Adipose tissue (tissue), 3 donors: ENCODE measurements around the gene GPX7. TPM values are rescaled to one million over a fixed set of nuclear protein-coding genes. Genes with fewer than 3 reads are reported as not detected.

ENCODE experiments used
- H3K27ac ChIP-seq: one replicate; pipeline ENCODE4 v1.5.1; 2013; ENCODE audit warnings: low read depth, low read length
- WGBS, 3 donors: extraction: QIAGEN DNeasy Blood & Tissue Kit; methylation state at CpG; one replicate each; pipeline ENCODE4 v1.1.7; 2013; 5-methylcytosine and 5-hydroxymethylcytosine counted together
- polyA plus RNA-seq, 3 donors: library from polyadenylated mRNA; stranded (reverse); fragments of 200-250 nt; gene quantifications; one replicate each; pipeline ENCODE4 v1.2.3, GENCODE V29; 2013
- donor health status: healthy with polysubstance abuse.
- donor health status: Bipolar disorder and iron deficiency.
- donor health status: healthy.

The GPX7 gene
- polyA plus RNA-seq, 3 donors, result 8.2 to 10.6 (median 8.7) TPM

GRCh38 chr1:52580283-52580682 lies 21.9 kb upstream of the GPX7 start:
- no peak overlapping the region for H3K27ac ChIP-seq
- 94 to 95% (median 94%) methylated on average over 3 of the region's 3 CpGs for WGBS, 3 donors

- 84 to 94% (median 89%) methylated on average over 10 of the region's 10 CpGs for WGBS, 3 donors
These were observed 20.0 kb upstream of the GPX7 start for GRCh38 chr1:52582116-52582696.

GRCh38 chr1:52585474-52585873 lies 16.7 kb upstream of the GPX7 start:
- no peak overlapping the region for H3K27ac ChIP-seq
- 29 to 83% (median 77%) methylated on average over 1 of the region's 1 CpG for WGBS, 3 donors

More at GRCh38 chr1:52582116-52582696, 20.0 kb upstream of the GPX7 start:
- H3K27ac ChIP-seq, result no peak overlapping the region

GRCh38 chr1:52588027-52588426 lies 14.1 kb upstream of the GPX7 start:
- no peak overlapping the region for H3K27ac ChIP-seq

GRCh38 chr1:52588535-52588934 lies 13.6 kb upstream of the GPX7 start:
- WGBS, 3 donors, result 44 to 65% (median 52%) methylated on average over 1 of the region's 1 CpG
- H3K27ac ChIP-seq, result no peak overlapping the region

- WGBS, 3 donors, result 45 to 61% (median 48%) methylated on average over 6 of the region's 6 CpGs
- H3K27ac ChIP-seq, result no peak overlapping the region
These were observed 11.9 kb upstream of the GPX7 start for GRCh38 chr1:52590266-52590665.

- 81 to 86% (median 84%) methylated on average over 5 of the region's 5 CpGs for WGBS, 3 donors
- no peak overlapping the region for H3K27ac ChIP-seq
These were observed 9.4 kb upstream of the GPX7 start for GRCh38 chr1:52592637-52593323.

GRCh38 chr1:52593495-52593894 lies 8.7 kb upstream of the GPX7 start:
- 83 to 88% (median 83%) methylated on average over 1 of the region's 1 CpG for WGBS, 3 donors
- H3K27ac ChIP-seq, result no peak overlapping the region

- H3K27ac ChIP-seq, result no peak overlapping the region
- 34 to 64% (median 45%) methylated on average over 3 of the region's 3 CpGs for WGBS, 3 donors
These were observed 7.1 kb upstream of the GPX7 start for GRCh38 chr1:52595061-52595460.

- no peak overlapping the region for H3K27ac ChIP-seq
- 58 to 70% (median 63%) methylated on average over 2 of the region's 2 CpGs for WGBS, 3 donors
These were observed 4.3 kb upstream of the GPX7 start for GRCh38 chr1:52597912-52598311.

- WGBS, 3 donors, result 94 to 98% (median 98%) methylated on average over 7 of the region's 7 CpGs
- no peak overlapping the region for H3K27ac ChIP-seq
These were observed 3.4 kb upstream of the GPX7 start for GRCh38 chr1:52598729-52599128.

- H3K27ac ChIP-seq, result no peak overlapping the region
- 84 to 97% (median 85%) methylated on average over 7 of the region's 7 CpGs for WGBS, 3 donors
These were observed 2.9 kb upstream of the GPX7 start for GRCh38 chr1:52599236-52599635.

- WGBS, 3 donors, result 97 to 99% (median 99%) methylated on average over 8 of the region's 8 CpGs
- no peak overlapping the region for H3K27ac ChIP-seq
These were observed 1.5 kb upstream of the GPX7 start for GRCh38 chr1:52600533-52601179.

GRCh38 chr1:52601519-52601918 lies 652 bp upstream of the GPX7 start:
- no peak overlapping the region for H3K27ac ChIP-seq
- 59 to 87% (median 77%) methylated on average over 3 of the region's 3 CpGs for WGBS, 3 donors

GRCh38 chr1:52602856-52603600 lies 857 bp downstream of the GPX7 start:
- 33 to 44% (median 41%) methylated on average over 21 of the region's 21 CpGs for WGBS, 3 donors
- H3K27ac ChIP-seq, result no peak overlapping the region

- no peak overlapping the region for H3K27ac ChIP-seq
- WGBS, 3 donors, result 80 to 92% (median 84%) methylated on average over 6 of the region's 6 CpGs
These were observed 1.5 kb downstream of the GPX7 start for GRCh38 chr1:52603630-52604029.

- H3K27ac ChIP-seq, result no peak overlapping the region
- WGBS, 3 donors, result 59 to 76% (median 64%) methylated on average over 3 of the region's 3 CpGs
These were observed 2.0 kb downstream of the GPX7 start for GRCh38 chr1:52604063-52604770.

GRCh38 chr1:52613636-52614373 lies 11.6 kb downstream of the GPX7 start:
- no peak overlapping the region for H3K27ac ChIP-seq
- 59 to 61% (median 60%) methylated on average over 2 of the region's 2 CpGs for WGBS, 3 donors
